Muscle of leg (tissue), 11 donors: ENCODE data around the gene GPC6. TPM values are rescaled to one million over a fixed set of nuclear protein-coding genes. Genes with fewer than 3 reads are reported as not detected.
"Not testable (repeated sequence)": the region's sequence is repeated elsewhere in the genome, so short reads cannot be mapped to it uniquely, and the experiment has no call there.

Experiments
- DNase-seq: peaks from one replicate; pipeline ENCODE4 v3.0.0; 2013
- H3K27ac ChIP-seq: one replicate; pipeline ENCODE4 v1.5.1; 2013; ENCODE audit warnings: mild to moderate bottlenecking, low read length, control low read depth
- H3K27me3 ChIP-seq: one replicate; pipeline ENCODE4 v1.6.1; 2013; ENCODE audit warnings: low read length; ENCODE audit not compliant: control insufficient read depth, insufficient read depth
- H3K36me3 ChIP-seq: one replicate; pipeline ENCODE4 v1.6.1; 2013; ENCODE audit warnings: low read length; ENCODE audit not compliant: control insufficient read depth, insufficient read depth
- H3K4me1 ChIP-seq: one replicate; pipeline ENCODE4 v1.6.1; 2013; ENCODE audit warnings: low read length; ENCODE audit not compliant: control insufficient read depth, insufficient read depth
- H3K4me3 ChIP-seq: one replicate; pipeline ENCODE4 v1.5.1; 2013; ENCODE audit warnings: low read length, control low read depth
- H3K9me3 ChIP-seq: replicated peaks from 2 replicates; pipeline ENCODE4 v1.6.1; 2013; ENCODE audit warnings: low read depth, low read length; ENCODE audit not compliant: control insufficient read depth
- WGBS: methylation state at CpG from one replicate; pipeline ENCODE4 v1.1.5; 2013; ENCODE audit warnings: missing lambda C conversion rate; ENCODE audit not compliant: insufficient coverage; 5-methylcytosine and 5-hydroxymethylcytosine counted together
- polyA plus RNA-seq, 8 donors: library from polyadenylated mRNA; unstranded; fragments of 120-200 nt; gene quantifications; one replicate each; pipeline versions ENCODE4 v1.2.1 to v1.2.3, GENCODE V29; 2013; ENCODE audit warnings: inconsistent platforms in 1 of 8, low replicate concordance in 1 of 8; ENCODE audit not compliant: insufficient read length in 8 of 8, insufficient read depth in 1 of 8
- total RNA-seq: library from RNA; stranded (reverse); fragments of 120-200 nt; gene quantifications from one replicate; pipeline ENCODE4 v1.2.4, GENCODE V29; 2013

The GPC6 gene
- total and polyA plus RNA-seq, 9 donors = 5.6 to 20.0 (median 9.9) TPM

- H3K9me3 ChIP-seq = peaks cover 13% of the 10 kb centered on the region
- peaks cover 5% of the 10 kb centered on the region for H3K4me1 ChIP-seq
- no peak overlapping the region for H3K27ac ChIP-seq
- no peaks in the 10 kb centered on the region for H3K36me3 ChIP-seq
- H3K4me3 ChIP-seq = no peak overlapping the region
- no peaks in the 10 kb centered on the region for H3K27me3 ChIP-seq
- WGBS = 100% methylated on average over 1 of the region's 5 CpGs
- peak; percentile 38 for DNase-seq
These were observed 247.0 kb downstream of the GPC6 start for GRCh38 chr13:93473441-93474270.

- Histone ChIP-seq H3K36me3 (no peaks in the 10 kb centered on the region), H3K9me3 (peaks cover 13% of the 10 kb centered on the region), H3K27ac (no peak overlapping the region), H3K27me3 (no peaks in the 10 kb centered on the region), H3K4me3 (no peak overlapping the region), H3K4me1 (peaks cover 5% of the 10 kb centered on the region)
- no CpG with 5 or more reads among the region's 8 CpGs for WGBS
- DNase-seq = no peak
These were observed 249.6 kb downstream of the GPC6 start for GRCh38 chr13:93476175-93476574.

GRCh38 chr13:93477238-93477637 is 250.6 kb downstream of the GPC6 start:
- no peak overlapping the region for H3K4me3 ChIP-seq
- no peak for DNase-seq
- H3K27me3 ChIP-seq = no peaks in the 10 kb centered on the region
- peaks cover 9% of the 10 kb centered on the region for H3K9me3 ChIP-seq
- no peak overlapping the region for H3K27ac ChIP-seq
- no peaks in the 10 kb centered on the region for H3K36me3 ChIP-seq
- H3K4me1 ChIP-seq = peaks cover 5% of the 10 kb centered on the region

GRCh38 chr13:93480553-93481106 is 254.0 kb downstream of the GPC6 start:
- Histone ChIP-seq H3K27me3 (no peaks in the 10 kb centered on the region), H3K4me3 (no peak overlapping the region), H3K27ac (no peak overlapping the region), H3K9me3 (no peaks in the 10 kb centered on the region), H3K4me1 (no peaks in the 10 kb centered on the region), H3K36me3 (no peaks in the 10 kb centered on the region)
- WGBS = no CpG with 5 or more reads among the region's 4 CpGs
- DNase-seq = no peak

DNA sequence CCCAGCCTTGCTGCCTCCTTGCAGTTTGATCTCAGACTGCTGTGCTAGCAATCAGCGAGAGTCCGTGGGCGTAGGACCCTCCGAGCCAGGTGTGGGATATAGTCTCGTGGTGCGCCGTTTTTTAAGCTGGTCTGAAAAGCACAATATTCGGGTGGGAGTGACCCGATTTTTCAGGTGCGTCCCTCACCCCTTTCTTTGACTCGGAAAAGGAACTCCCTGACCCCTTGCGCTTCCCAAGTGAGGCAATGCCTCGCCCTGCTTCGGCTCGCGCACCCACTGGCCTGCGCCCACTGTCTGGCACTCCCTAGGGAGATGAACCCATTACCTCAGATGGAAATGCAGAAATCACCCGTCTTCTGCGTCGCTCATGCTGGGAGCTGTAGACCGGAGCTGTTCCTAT is 269.5 kb downstream of the GPC6 start:
- H3K9me3 ChIP-seq, H3K27me3 ChIP-seq, H3K4me1 ChIP-seq, H3K27ac ChIP-seq, H3K4me3 ChIP-seq, H3K36me3 ChIP-seq, DNase-seq: not testable (repeated sequence)
- WGBS = 69% methylated on average over 13 of the region's 21 CpGs

DNA sequence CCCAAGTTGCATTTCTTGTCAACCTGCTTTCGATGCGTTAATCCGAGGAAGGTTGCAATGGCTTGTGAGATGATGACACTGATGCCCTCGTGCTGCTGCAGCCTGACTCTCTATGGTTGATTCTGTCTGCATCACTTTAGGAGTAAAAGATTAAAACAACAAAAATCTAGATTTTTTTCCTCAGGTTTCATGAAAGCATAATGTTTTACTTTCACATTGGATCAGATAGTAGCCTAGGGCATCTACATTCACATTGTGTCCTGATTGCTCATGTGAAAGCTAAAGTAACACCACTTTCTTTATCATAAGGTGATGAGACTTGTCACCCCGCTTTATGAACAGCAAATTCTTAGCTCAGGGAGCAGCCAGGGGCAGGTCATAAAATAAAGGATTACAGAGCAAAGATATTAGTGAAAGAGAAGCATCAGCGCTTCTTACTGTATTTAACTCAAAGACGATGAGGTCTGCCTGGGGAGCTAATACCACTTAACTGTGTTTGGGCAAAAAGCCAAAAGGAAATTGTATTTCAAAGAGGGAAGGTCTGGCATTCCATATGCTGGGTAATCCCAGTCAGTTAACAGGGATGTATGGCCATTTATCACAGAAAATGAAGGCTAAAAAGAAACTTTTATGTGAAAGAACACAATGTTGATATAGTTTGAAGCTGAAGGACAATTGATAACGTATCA is 270.5 kb downstream of the GPC6 start:
- Histone ChIP-seq H3K4me1 (no peaks in the 10 kb centered on the region), H3K36me3 (no peaks in the 10 kb centered on the region), H3K27me3 (no peaks in the 10 kb centered on the region), H3K4me3 (no peak overlapping the region), H3K9me3 (no peaks in the 10 kb centered on the region), H3K27ac (no peak overlapping the region)
- 17% methylated on average over 2 of the region's 8 CpGs for WGBS
- no peak for DNase-seq

GRCh38 chr13:93499991-93500390 is 273.4 kb downstream of the GPC6 start:
- 43% methylated on average over 4 of the region's 5 CpGs for WGBS
- Histone ChIP-seq H3K4me3 (no peak overlapping the region), H3K4me1 (no peaks in the 10 kb centered on the region), H3K27ac (no peak overlapping the region), H3K27me3 (no peaks in the 10 kb centered on the region), H3K36me3 (no peaks in the 10 kb centered on the region), H3K9me3 (no peaks in the 10 kb centered on the region)
- DNase-seq = peak; percentile 5

DNA sequence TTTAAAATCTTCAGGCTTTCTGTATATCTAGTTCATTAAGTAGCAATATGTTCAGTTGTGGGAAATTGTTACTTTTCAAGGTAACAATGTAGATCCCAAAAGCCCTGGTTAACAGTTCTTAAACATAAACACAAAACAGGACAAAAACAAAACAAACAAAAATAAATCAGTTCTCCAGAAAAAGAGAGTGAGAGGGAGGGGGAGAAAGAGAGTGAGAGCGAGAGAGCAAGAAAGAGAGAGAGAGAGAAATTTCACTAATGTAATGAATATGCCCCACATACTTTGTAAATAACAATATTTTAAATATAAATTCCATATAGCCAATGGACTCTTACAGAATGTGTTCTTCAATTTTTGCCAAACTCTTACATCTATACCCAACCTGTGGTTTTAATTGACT is 275.5 kb downstream of the GPC6 start:
- DNase-seq = no peak
- no CpG with 5 or more reads among the region's 1 CpG for WGBS
- H3K36me3 ChIP-seq = no peaks in the 10 kb centered on the region
- no peak overlapping the region for H3K4me3 ChIP-seq
- H3K27ac ChIP-seq = no peak overlapping the region
- H3K9me3 ChIP-seq = no peaks in the 10 kb centered on the region
- H3K4me1 ChIP-seq = no peaks in the 10 kb centered on the region
- no peaks in the 10 kb centered on the region for H3K27me3 ChIP-seq

DNA sequence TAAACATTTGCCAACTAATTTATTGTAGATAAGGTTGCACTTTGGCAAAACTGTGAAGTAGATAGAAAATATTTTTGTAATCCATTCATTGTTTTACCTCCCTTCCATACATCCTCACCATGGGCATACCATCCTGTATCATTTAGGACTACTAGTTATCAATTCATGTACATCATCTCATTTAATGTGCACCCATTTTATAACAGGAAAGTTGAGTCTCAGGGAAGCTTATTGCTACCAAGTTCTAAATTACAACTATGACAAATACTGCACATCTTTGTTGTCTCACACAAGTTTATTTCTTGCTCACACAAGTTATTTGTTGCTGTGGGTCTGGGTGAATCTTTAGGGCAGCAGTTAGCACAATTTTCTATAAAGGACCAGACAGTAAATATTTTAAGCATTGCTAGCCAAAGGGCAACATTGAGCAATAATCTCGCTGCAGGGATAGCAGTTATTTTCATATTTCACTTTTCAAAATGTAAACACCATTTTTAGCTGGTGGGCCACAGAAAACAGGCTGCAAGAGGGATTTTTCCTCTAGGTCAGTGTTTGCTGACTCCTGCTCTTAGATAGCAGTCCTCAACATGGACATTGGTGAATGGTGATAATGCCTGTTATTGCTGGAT is 276.5 kb downstream of the GPC6 start:
- WGBS = 80% methylated on average over 1 of the region's 1 CpG
- no peak overlapping the region for H3K4me3 ChIP-seq
- no peaks in the 10 kb centered on the region for H3K27me3 ChIP-seq
- H3K27ac ChIP-seq = no peak overlapping the region
- no peaks in the 10 kb centered on the region for H3K36me3 ChIP-seq
- no peak for DNase-seq
- no peaks in the 10 kb centered on the region for H3K4me1 ChIP-seq
- no peaks in the 10 kb centered on the region for H3K9me3 ChIP-seq
